PC-9 (cell line): ENCODE data around the gene CD99.

Experiments
- CTCF ChIP-seq: fragments of 200-600 bp; sonication (generic); conservative IDR thresholded peaks from 2 replicates; pipeline ENCODE4 v1.6.1; 2017; ENCODE audit warnings: mixed run types, antibody characterized with exemption, mild to moderate bottlenecking, moderate library complexity
- EZH2 ChIP-seq: fragments of 200-600 bp; sonication (generic); IDR thresholded peaks from 2 replicates; pipeline ENCODE4 v1.8.0; 2017; ENCODE audit warnings: antibody characterized with exemption, low read depth

GRCh38 chrX:2696698-2697215 is 5.7 kb downstream of the CD99 start:
- TF ChIP-seq EZH2, result no peak
- TF ChIP-seq CTCF, result no peak
